HPDE6-E6E7 (cell line): Measurements from ENCODE around the gene GRAMD2B.
"Not testable (repeated sequence)": the region's sequence is repeated elsewhere in the genome, so short reads cannot be mapped to it uniquely, and the experiment has no call there.

ENCODE experiments used
- DNase-seq: peaks from one replicate; pipeline ENCODE4 v3.0.0; 2011; ENCODE audit warnings: missing footprints; ENCODE audit errors: extremely low spot score

GRAMD2B gene

GRCh38 chr5:126449751-126450271 lies 26.6 kb downstream of the GRAMD2B start:
- DNase-seq: peak; percentile 56

GRCh38 chr5:126450346-126450745 lies 27.1 kb downstream of the GRAMD2B start:
- DNase-seq: no peak

- no peak for DNase-seq
Observed at GRCh38 chr5:126450907-126451306, 27.7 kb downstream of the GRAMD2B start.

GRCh38 chr5:126452477-126452876 lies 29.3 kb downstream of the GRAMD2B start:
- no peak for DNase-seq

- DNase-seq: no peak
Observed at GRCh38 chr5:126454081-126454480, 30.9 kb downstream of the GRAMD2B start.

- no peak for DNase-seq
Observed at GRCh38 chr5:126454535-126454934, 31.3 kb downstream of the GRAMD2B start.

- no peak for DNase-seq
Observed at GRCh38 chr5:126455264-126455663, 32.1 kb downstream of the GRAMD2B start.

GRCh38 chr5:126455728-126456127 lies 32.5 kb downstream of the GRAMD2B start:
- DNase-seq: no peak

GRCh38 chr5:126456217-126456820 lies 33.1 kb downstream of the GRAMD2B start:
- no peak for DNase-seq

GRCh38 chr5:126460459-126460858 lies 37.2 kb downstream of the GRAMD2B start:
- no peak for DNase-seq

- no peak for DNase-seq
Observed at GRCh38 chr5:126460977-126461376, 37.8 kb downstream of the GRAMD2B start.

GRCh38 chr5:126461838-126462237 lies 38.6 kb downstream of the GRAMD2B start:
- no peak for DNase-seq

GRCh38 chr5:126462239-126463014 lies 39.2 kb downstream of the GRAMD2B start:
- DNase-seq: no peak

- no peak for DNase-seq
Observed at GRCh38 chr5:126464016-126464415, 40.8 kb downstream of the GRAMD2B start.

GRCh38 chr5:126464959-126465358 lies 41.8 kb downstream of the GRAMD2B start:
- no peak for DNase-seq

GRCh38 chr5:126468091-126468490 lies 44.9 kb downstream of the GRAMD2B start:
- no peak for DNase-seq

- DNase-seq: no peak
Observed at GRCh38 chr5:126469536-126470316, 46.5 kb downstream of the GRAMD2B start.

GRCh38 chr5:126470529-126470928 lies 47.3 kb downstream of the GRAMD2B start:
- DNase-seq: not testable (repeated sequence)

- no peak for DNase-seq
Observed at GRCh38 chr5:126471247-126471646, 48.0 kb downstream of the GRAMD2B start.

- DNase-seq: peak; percentile 52
Observed at GRCh38 chr5:126471875-126472537, 48.8 kb downstream of the GRAMD2B start.

- no peak for DNase-seq
Observed at GRCh38 chr5:126472538-126472889, 49.3 kb downstream of the GRAMD2B start.
